SHP77 treated with DMSO at 0.1 percent for 48 hours (cell line): ENCODE results near the gene LAPTM5.
"Not testable (repeated sequence)": the region's sequence is repeated elsewhere in the genome, so short reads cannot be mapped to it uniquely, and the experiment has no call there.

ENCODE experiments used
- DNase-seq: peaks from one replicate; lab custom pipeline; 2025; lab: John Stamatoyannopoulos, UW

Gene LAPTM5

GRCh38 chr1:30757352-30758120 lies at the start of gene LAPTM5:
Gene LAPTM5 (minus strand): TSS chr1:30757774. CDS start chr1:30757745, 29 bp downstream.
- DNase-seq = no peak

GRCh38 chr1:30806381-30807317 lies 49.1 kb upstream of the LAPTM5 start:
- DNase-seq = no peak

- DNase-seq = no peak
Observed at GRCh38 chr1:30805304-30806003, 47.9 kb upstream of the LAPTM5 start.

GRCh38 chr1:30804822-30805221 lies 47.2 kb upstream of the LAPTM5 start:
- DNase-seq = no peak

GRCh38 chr1:30804352-30804751 lies 46.8 kb upstream of the LAPTM5 start:
- DNase-seq = no peak

GRCh38 chr1:30803562-30803961 lies 46.0 kb upstream of the LAPTM5 start:
- DNase-seq = no peak

- DNase-seq = peak; percentile 12
Observed at GRCh38 chr1:30801771-30802198, 44.2 kb upstream of the LAPTM5 start.

- no peak for DNase-seq
Observed at GRCh38 chr1:30799233-30799511, 41.6 kb upstream of the LAPTM5 start.

- no peak for DNase-seq
Observed at GRCh38 chr1:30798389-30799232, 41.0 kb upstream of the LAPTM5 start.

- DNase-seq = no peak
Observed at GRCh38 chr1:30795026-30795425, 37.5 kb upstream of the LAPTM5 start.

- DNase-seq = no peak
Observed at GRCh38 chr1:30794260-30794659, 36.7 kb upstream of the LAPTM5 start.

GRCh38 chr1:30793209-30793608 lies 35.6 kb upstream of the LAPTM5 start:
- DNase-seq = no peak

GRCh38 chr1:30791868-30792267 lies 34.3 kb upstream of the LAPTM5 start:
- DNase-seq = no peak

- DNase-seq = no peak
Observed at GRCh38 chr1:30790850-30791778, 33.5 kb upstream of the LAPTM5 start.

GRCh38 chr1:30790256-30790525 lies 32.6 kb upstream of the LAPTM5 start:
- not testable (repeated sequence) for DNase-seq

- DNase-seq = no peak
Observed at GRCh38 chr1:30789388-30790255, 32.0 kb upstream of the LAPTM5 start.

GRCh38 chr1:30788580-30789387 lies 31.2 kb upstream of the LAPTM5 start:
- DNase-seq = no peak

- no peak for DNase-seq
Observed at GRCh38 chr1:30787856-30788495, 30.4 kb upstream of the LAPTM5 start.
